ENCODE data around the gene SQOR. TPM values are rescaled to one million over a fixed set of nuclear protein-coding genes. Genes with fewer than 3 reads are reported as not detected.

SQOR gene
- total RNA-seq, 4 donors from 2014 or later: 49.8 to 80.4 (median 67.8) TPM

GRCh38 chr15:45644437-45644836, 9.6 kb downstream of the SQOR start:
- DNase-seq (ENCODE audit: extremely low spot score): no peak
- Histone ChIP-seq H3K27me3 (no peaks in the 10 kb centered on the region), H3K36me3 (no peaks in the 10 kb centered on the region), H3K9me3 (no peaks in the 10 kb centered on the region), H3K4me3 (no peak overlapping the region), H3K4me1 (peaks cover 56 to 87% (median 83%) of the 10 kb centered on the region in 4 donors), H3K27ac (replicated peaks in 1 of 4) (peak overlapping the region in 2 of 4 donors; percentile 32 to 48)
- no peak for TF ChIP-seq POLR2A (IDR thresholded peaks at IDR 0.05; ENCODE audit: low read depth)
- TF ChIP-seq CTCF (IDR thresholded peaks at IDR 0.05): no peak
- intact Hi-C loops (cut with DNase I): no loop called here
- WGBS: 40% methylated on average over 2 of the region's 2 CpGs

GRCh38 chr15:45645026-45645980, 10.5 kb downstream of the SQOR start:
- Histone ChIP-seq H3K4me3 (no peak overlapping the region), H3K4me1 (peaks cover 56 to 86% (median 77%) of the 10 kb centered on the region in 4 donors), H3K27me3 (no peaks in the 10 kb centered on the region), H3K9me3 (no peaks in the 10 kb centered on the region), H3K36me3 (no peaks in the 10 kb centered on the region), H3K27ac (replicated peaks in 1 of 4) (peak overlapping the region in 3 of 4 donors; percentile 8 to 48 (median 27))
- 73% methylated on average over 9 of the region's 9 CpGs for WGBS
- intact Hi-C loops (cut with DNase I): no loop called here
- TF ChIP-seq CTCF (IDR thresholded peaks at IDR 0.05) (no peak), POLR2AphosphoS5 (IDR thresholded peaks at IDR 0.05) (peak in 1 of 2 donors; percentile 22), POLR2A (IDR thresholded peaks at IDR 0.05; ENCODE audit: low read depth) (no peak), EP300 (IDR thresholded peaks at IDR 0.05) (no peak)
- DNase-seq (ENCODE audit: extremely low spot score): no peak

GRCh38 chr15:45646220-45646619, 11.4 kb downstream of the SQOR start:
- 58% methylated on average over 3 of the region's 3 CpGs for WGBS
- Histone ChIP-seq H3K27ac (replicated peaks in 1 of 4) (peak overlapping the region in 2 of 4 donors; percentile 27 to 48), H3K9me3 (no peaks in the 10 kb centered on the region), H3K4me3 (no peak overlapping the region), H3K36me3 (peaks cover 0 to 5% (median 0%) of the 10 kb centered on the region in 4 donors), H3K27me3 (no peaks in the 10 kb centered on the region), H3K4me1 (peaks cover 48 to 77% (median 67%) of the 10 kb centered on the region in 4 donors)
- TF ChIP-seq POLR2AphosphoS5 (IDR thresholded peaks at IDR 0.05) (no peak), POLR2A (IDR thresholded peaks at IDR 0.05; ENCODE audit: low read depth) (no peak), EP300 (IDR thresholded peaks at IDR 0.05) (no peak), CTCF (IDR thresholded peaks at IDR 0.05) (no peak)
- DNase-seq (ENCODE audit: extremely low spot score): no peak
- intact Hi-C loops (cut with DNase I): no loop called here

GRCh38 chr15:45647828-45648227, 13.0 kb downstream of the SQOR start:
- Histone ChIP-seq H3K27ac (replicated peaks in 1 of 4) (no peak overlapping the region), H3K4me3 (no peak overlapping the region), H3K9me3 (no peaks in the 10 kb centered on the region), H3K27me3 (no peaks in the 10 kb centered on the region), H3K36me3 (peaks cover 0 to 7% (median 0%) of the 10 kb centered on the region in 4 donors), H3K4me1 (peaks cover 33 to 61% (median 51%) of the 10 kb centered on the region in 4 donors)
- intact Hi-C loops (cut with DNase I): no loop called here
- DNase-seq (ENCODE audit: extremely low spot score): no peak
- TF ChIP-seq CTCF (IDR thresholded peaks at IDR 0.05) (no peak), POLR2AphosphoS5 (IDR thresholded peaks at IDR 0.05) (no peak), EP300 (IDR thresholded peaks at IDR 0.05) (no peak), POLR2A (IDR thresholded peaks at IDR 0.05; ENCODE audit: low read depth) (no peak)
- 95% methylated on average over 6 of the region's 6 CpGs for whole genome bisulfite sequencing
